T-cell (primary cell): ENCODE results near the gene CAV1. TPM values are rescaled to one million over a fixed set of nuclear protein-coding genes. Genes with fewer than 3 reads are reported as not detected.

Experiments used
- ATAC-seq, 4 experiments: fragments of 200-7000 bp in 3 of 4; fragments of 150-1000 bp in 1 of 4; cut with Tn5 transposase; replicated peaks in 1 of 4; 1 replicate in 3 of 4; 2 replicates in 1 of 4; pipeline ENCODE4 v1.10.0; 2021; ENCODE audit warnings: moderate library complexity in 3 of 4, mild to moderate bottlenecking in 2 of 4, moderate number of reproducible peaks in 1 of 4
- CTCF ChIA-PET, 2 donors: fragments of 300-600 bp; sonication (Branson Sonifier 250); formaldehyde crosslinking; loops; one replicate each; lab custom pipeline; 2022; ENCODE audit warnings: antibody characterized with exemption in 2 of 2; lab: Charles Lee
- POLR2A ChIA-PET, 2 donors: fragments of 300-600 bp; sonication (Branson Sonifier 250); formaldehyde crosslinking; loops; one replicate each; lab custom pipeline; 2022; ENCODE audit warnings: antibody characterized with exemption in 2 of 2; lab: Charles Lee
- DNase-seq, 35 experiments: peaks; one replicate each; pipeline versions ENCODE4 v3.0.0 to v3.0.0-alpha.2; 2013 to 2023
- H3K27ac ChIP-seq: one replicate; pipeline ENCODE4 v1.5.1; 2013; ENCODE audit warnings: low read length
- H3K27me3 ChIP-seq, 2 experiments: replicated peaks in 1 of 2; 1 replicate in 1 of 2; 2 replicates in 1 of 2; pipeline versions ENCODE4 v1.6.1 to v1.7.0; 2013; ENCODE audit warnings: low read length in 1 of 2, mixed read lengths in 1 of 2; ENCODE audit not compliant: control insufficient read depth in 2 of 2, insufficient read depth in 2 of 2; ENCODE audit errors: extremely low read depth in 1 of 2
- H3K36me3 ChIP-seq, 2 donors: 1 replicate in 1 of 2; 2 replicates in 1 of 2; pipeline versions ENCODE4 v1.6.1 to v1.7.0; 2013; ENCODE audit warnings: low read length in 1 of 2; ENCODE audit not compliant: control insufficient read depth in 2 of 2, insufficient read depth in 1 of 2; ENCODE audit errors: extremely low read depth in 1 of 2
- H3K4me1 ChIP-seq, 2 experiments: 1 replicate in 1 of 2; 2 replicates in 1 of 2; pipeline versions ENCODE4 v1.6.1 to v1.7.0; 2013; ENCODE audit warnings: low read length in 2 of 2, mixed read lengths in 1 of 2; ENCODE audit not compliant: insufficient read depth in 2 of 2, control insufficient read depth in 1 of 2; ENCODE audit errors: extremely low read depth in 1 of 2
- H3K4me3 ChIP-seq, 2 donors: 1 replicate in 1 of 2; 2 replicates in 1 of 2; pipeline versions ENCODE4 v1.5.1 to v1.7.0; 2013; ENCODE audit warnings: mild to moderate bottlenecking in 2 of 2, low read length in 1 of 2, moderate library complexity in 1 of 2; ENCODE audit not compliant: control insufficient read depth in 1 of 2; ENCODE audit errors: extremely low read depth in 1 of 2
- H3K9me3 ChIP-seq: 2 replicates; pipeline ENCODE4 v1.7.0; 2013
- H3K27ac Mint-ChIP-seq, 2 donors: one replicate each; pipeline ENCODE4 v1.8.0; 2020 to 2021; ENCODE audit warnings: mild to moderate bottlenecking in 2 of 2, mixed read lengths in 2 of 2
- H3K27me3 Mint-ChIP-seq, 2 donors: one replicate each; pipeline ENCODE4 v1.8.0; 2021 to 2022; ENCODE audit warnings: mixed read lengths in 2 of 2
- H3K36me3 Mint-ChIP-seq: one replicate; pipeline ENCODE4 v1.8.0; 2021; ENCODE audit warnings: mixed read lengths
- H3K4me1 Mint-ChIP-seq, 3 donors: one replicate each; pipeline ENCODE4 v1.8.0; 2020 to 2022; ENCODE audit warnings: mixed read lengths in 3 of 3, mild to moderate bottlenecking in 1 of 3
- H3K4me3 Mint-ChIP-seq, 3 donors: one replicate each; pipeline ENCODE4 v1.8.0; 2020 to 2022; ENCODE audit warnings: mild to moderate bottlenecking in 3 of 3, mixed read lengths in 3 of 3, moderate library complexity in 3 of 3
- H3K9me3 Mint-ChIP-seq, 3 donors: one replicate each; pipeline ENCODE4 v1.8.0; 2020 to 2022; ENCODE audit warnings: mixed read lengths in 3 of 3
- WGBS: methylation state at CpG from one replicate; pipeline ENCODE4 v1.1.5; 2013; ENCODE audit warnings: missing lambda C conversion rate; ENCODE audit not compliant: insufficient coverage; 5-methylcytosine and 5-hydroxymethylcytosine counted together
- total RNA-seq, 35 experiments: library from RNA in 6 of 35; stranded (reverse) in 6 of 35; fragments of 120-200 nt in 1 of 35; gene quantifications; one replicate each; pipeline versions ENCODE4 v1.2.1 to v1.2.4 and lab custom pipeline; 2013 to 2026

Gene CAV1
- total RNA-seq, 5 donors from 2014 or later (not counting 1 experiment from before 2014, with no cell fraction given) = 0.25 to 1.4 (median 0.98) TPM; not detected in 1

- Histone ChIP-seq H3K36me3 (no peaks in the 10 kb centered on the region), H3K4me1 (no peaks in the 10 kb centered on the region), H3K4me3 (no peak overlapping the region), H3K27ac (no peak overlapping the region), H3K9me3 (no peaks in the 10 kb centered on the region), H3K27me3 (peaks cover 0 to 3% of the 10 kb centered on the region in 2 experiments)
- CTCF ChIA-PET = no interaction called here
- no peaks in the 10 kb centered on the region for H3K36me3 Mint-ChIP-seq
- peaks cover 23 to 29% of the 10 kb centered on the region in 2 donors for H3K27me3 Mint-ChIP-seq
- DNase-seq (no peak), ATAC-seq (no peak)
- no peak overlapping the region for H3K27ac Mint-ChIP-seq
- no peak overlapping the region for H3K4me3 Mint-ChIP-seq
- H3K4me1 Mint-ChIP-seq = no peaks in the 10 kb centered on the region
- POLR2A ChIA-PET = no interaction called here
- H3K9me3 Mint-ChIP-seq = no peaks in the 10 kb centered on the region
- no CpG with 5 or more reads among the region's 2 CpGs for WGBS
These were observed 34.5 kb upstream of the CAV1 start for GRCh38 chr7:116490351-116490750.

GRCh38 chr7:116491887-116492653 lies 32.8 kb upstream of the CAV1 start:
- Histone ChIP-seq H3K27me3 (peaks cover 0 to 3% of the 10 kb centered on the region in 2 experiments), H3K36me3 (no peaks in the 10 kb centered on the region), H3K9me3 (no peaks in the 10 kb centered on the region), H3K27ac (no peak overlapping the region), H3K4me3 (no peak overlapping the region), H3K4me1 (no peaks in the 10 kb centered on the region)
- CTCF ChIA-PET = no interaction called here
- WGBS = 50% methylated on average over 1 of the region's 3 CpGs
- Mint-ChIP-seq H3K4me3 (no peak overlapping the region), H3K9me3 (peaks cover 0 to 3% (median 0%) of the 10 kb centered on the region in 3 donors), H3K27me3 (peaks cover 23 to 34% of the 10 kb centered on the region in 2 donors), H3K36me3 (no peaks in the 10 kb centered on the region), H3K4me1 (no peaks in the 10 kb centered on the region), H3K27ac (no peak overlapping the region)
- POLR2A ChIA-PET = no interaction called here
- no peak for ATAC-seq
- DNase-seq = no peak

GRCh38 chr7:116492654-116493109 lies 32.2 kb upstream of the CAV1 start:
- no peaks in the 10 kb centered on the region for H3K36me3 Mint-ChIP-seq
- Histone ChIP-seq H3K27me3 (no peaks in the 10 kb centered on the region), H3K4me3 (no peak overlapping the region), H3K27ac (no peak overlapping the region), H3K36me3 (no peaks in the 10 kb centered on the region), H3K4me1 (no peaks in the 10 kb centered on the region), H3K9me3 (no peaks in the 10 kb centered on the region)
- ATAC-seq (no peak), DNase-seq (no peak)
- ChIA-PET CTCF (no interaction called here), POLR2A (no interaction called here)
- no peak overlapping the region for H3K4me3 Mint-ChIP-seq
- no CpG with 5 or more reads among the region's 3 CpGs for WGBS
- H3K9me3 Mint-ChIP-seq = peaks cover 0 to 3% (median 0%) of the 10 kb centered on the region in 3 donors
- H3K27ac Mint-ChIP-seq = no peak overlapping the region
- peaks cover 22 to 39% of the 10 kb centered on the region in 2 donors for H3K27me3 Mint-ChIP-seq
- H3K4me1 Mint-ChIP-seq = no peaks in the 10 kb centered on the region

GRCh38 chr7:116493449-116493848 lies 31.4 kb upstream of the CAV1 start:
- Mint-ChIP-seq H3K9me3 (peaks cover 0 to 3% (median 0%) of the 10 kb centered on the region in 3 donors), H3K4me1 (no peaks in the 10 kb centered on the region), H3K27ac (no peak overlapping the region), H3K4me3 (no peak overlapping the region), H3K36me3 (no peaks in the 10 kb centered on the region), H3K27me3 (peaks cover 28 to 47% of the 10 kb centered on the region in 2 donors)
- H3K9me3 ChIP-seq = no peaks in the 10 kb centered on the region
- peaks cover 0 to 2% of the 10 kb centered on the region in 2 experiments for H3K27me3 ChIP-seq
- no peak overlapping the region for H3K4me3 ChIP-seq
- ChIA-PET CTCF (no interaction called here), POLR2A (no interaction called here)
- no peak for ATAC-seq
- H3K36me3 ChIP-seq = no peaks in the 10 kb centered on the region
- DNase-seq = no peak
- no CpG with 5 or more reads among the region's 1 CpG for WGBS
- H3K4me1 ChIP-seq = no peaks in the 10 kb centered on the region
- no peak overlapping the region for H3K27ac ChIP-seq

GRCh38 chr7:116494472-116494871 lies 30.4 kb upstream of the CAV1 start:
- ATAC-seq (no peak), DNase-seq (no peak)
- Mint-ChIP-seq H3K4me3 (no peak overlapping the region), H3K27ac (no peak overlapping the region), H3K27me3 (peaks cover 35 to 51% of the 10 kb centered on the region in 2 donors), H3K9me3 (peaks cover 0 to 3% (median 0%) of the 10 kb centered on the region in 3 donors), H3K36me3 (no peaks in the 10 kb centered on the region), H3K4me1 (no peaks in the 10 kb centered on the region)
- H3K4me1 ChIP-seq = peaks cover 0 to 4% of the 10 kb centered on the region in 2 experiments
- H3K27me3 ChIP-seq = peaks cover 2 to 7% of the 10 kb centered on the region in 2 experiments
- CTCF ChIA-PET = no interaction called here
- POLR2A ChIA-PET = interaction anchor here in 1 of 2 donors (0.8 kb wide), 1 partner anchor 29 kb away, joined by 5 read pairs; no protein-coding TSS in a partner anchor
- no CpG with 5 or more reads among the region's 2 CpGs for WGBS
- no peak overlapping the region for H3K27ac ChIP-seq
- no peaks in the 10 kb centered on the region for H3K9me3 ChIP-seq
- H3K36me3 ChIP-seq = no peaks in the 10 kb centered on the region
- no peak overlapping the region for H3K4me3 ChIP-seq

- Mint-ChIP-seq H3K36me3 (no peaks in the 10 kb centered on the region), H3K27me3 (peaks cover 39 to 54% of the 10 kb centered on the region in 2 donors), H3K9me3 (peaks cover 0 to 3% (median 0%) of the 10 kb centered on the region in 3 donors), H3K4me1 (peaks cover 8% of the 10 kb centered on the region in 3 donors), H3K4me3 (no peak overlapping the region), H3K27ac (no peak overlapping the region)
- no CpG with 5 or more reads among the region's 1 CpG for WGBS
- ChIA-PET CTCF (no interaction called here), POLR2A (interaction anchor here in 1 of 2 donors (0.7 kb wide), 1 partner anchor 24 kb away, joined by 5 read pairs; no protein-coding TSS in a partner anchor)
- ATAC-seq (no peak), DNase-seq (no peak)
- H3K4me3 ChIP-seq = no peak overlapping the region
- H3K9me3 ChIP-seq = no peaks in the 10 kb centered on the region
- H3K4me1 ChIP-seq = peaks cover 4 to 16% of the 10 kb centered on the region in 2 experiments
- H3K36me3 ChIP-seq = no peaks in the 10 kb centered on the region
- H3K27ac ChIP-seq = no peak overlapping the region
- peaks cover 6 to 19% of the 10 kb centered on the region in 2 experiments for H3K27me3 ChIP-seq
These were observed 29.1 kb upstream of the CAV1 start for GRCh38 chr7:116495736-116496135.
